GM21529 (cell line): ENCODE measurements around the gene PSMB4.
"Not testable (repeated sequence)": the region's sequence is repeated elsewhere in the genome, so short reads cannot be mapped to it uniquely, and the experiment has no call there.

Experiments used
- ATAC-seq: cut with Tn5 transposase; IDR thresholded peaks from one replicate; pipeline ENCODE4 v1.9.1; 2021; ENCODE audit not compliant: unreplicated experiment

The PSMB4 gene

GRCh38 chr1:151399324-151400171 is at the start of gene PSMB4:
TSS of gene PSMB4 (plus strand) at chr1:151399573. CDS start at chr1:151399588, 15 bp downstream.
- ATAC-seq, result peak; percentile 90

GRCh38 chr1:151350323-151350722 is 49.0 kb upstream of the PSMB4 start:
- ATAC-seq, result not testable (repeated sequence)

- no peak for ATAC-seq
These were observed 47.2 kb upstream of the PSMB4 start for GRCh38 chr1:151352021-151352718.

GRCh38 chr1:151356696-151357095 is 42.7 kb upstream of the PSMB4 start:
- ATAC-seq, result no peak

GRCh38 chr1:151361883-151362282 is 37.5 kb upstream of the PSMB4 start:
- no peak for ATAC-seq

GRCh38 chr1:151362308-151363155 is 36.8 kb upstream of the PSMB4 start:
- no peak for ATAC-seq

GRCh38 chr1:151364996-151365395 is 34.4 kb upstream of the PSMB4 start:
- ATAC-seq, result no peak

- no peak for ATAC-seq
These were observed 31.5 kb upstream of the PSMB4 start for GRCh38 chr1:151367658-151368392.

GRCh38 chr1:151368393-151369301 is 30.7 kb upstream of the PSMB4 start:
- ATAC-seq, result no peak

- ATAC-seq, result no peak
These were observed 30.1 kb upstream of the PSMB4 start for GRCh38 chr1:151369302-151369610.

GRCh38 chr1:151369621-151370048 is 29.7 kb upstream of the PSMB4 start:
- no peak for ATAC-seq

- ATAC-seq, result no peak
These were observed 29.0 kb upstream of the PSMB4 start for GRCh38 chr1:151370211-151370911.

GRCh38 chr1:151371370-151372057 is 27.9 kb upstream of the PSMB4 start:
- ATAC-seq, result no peak

GRCh38 chr1:151372058-151372934 is 27.1 kb upstream of the PSMB4 start, which contains the start of gene SELENBP1:
TSS of gene SELENBP1 (minus strand) at chr1:151372705. CDS start at chr1:151372641, 64 bp downstream.
- ATAC-seq, result no peak

GRCh38 chr1:151373196-151373595 is 26.2 kb upstream of the PSMB4 start:
- ATAC-seq, result no peak

- no peak for ATAC-seq
These were observed 22.1 kb upstream of the PSMB4 start for GRCh38 chr1:151377150-151377884.

GRCh38 chr1:151384584-151384983 is 14.8 kb upstream of the PSMB4 start:
- ATAC-seq, result no peak
